GM21529 (cell line): Measurements from ENCODE around the gene WDFY4.

Experiments
- ATAC-seq: cut with Tn5 transposase; IDR thresholded peaks from one replicate; pipeline ENCODE4 v1.9.1; 2021; ENCODE audit not compliant: unreplicated experiment

Gene WDFY4

DNA sequence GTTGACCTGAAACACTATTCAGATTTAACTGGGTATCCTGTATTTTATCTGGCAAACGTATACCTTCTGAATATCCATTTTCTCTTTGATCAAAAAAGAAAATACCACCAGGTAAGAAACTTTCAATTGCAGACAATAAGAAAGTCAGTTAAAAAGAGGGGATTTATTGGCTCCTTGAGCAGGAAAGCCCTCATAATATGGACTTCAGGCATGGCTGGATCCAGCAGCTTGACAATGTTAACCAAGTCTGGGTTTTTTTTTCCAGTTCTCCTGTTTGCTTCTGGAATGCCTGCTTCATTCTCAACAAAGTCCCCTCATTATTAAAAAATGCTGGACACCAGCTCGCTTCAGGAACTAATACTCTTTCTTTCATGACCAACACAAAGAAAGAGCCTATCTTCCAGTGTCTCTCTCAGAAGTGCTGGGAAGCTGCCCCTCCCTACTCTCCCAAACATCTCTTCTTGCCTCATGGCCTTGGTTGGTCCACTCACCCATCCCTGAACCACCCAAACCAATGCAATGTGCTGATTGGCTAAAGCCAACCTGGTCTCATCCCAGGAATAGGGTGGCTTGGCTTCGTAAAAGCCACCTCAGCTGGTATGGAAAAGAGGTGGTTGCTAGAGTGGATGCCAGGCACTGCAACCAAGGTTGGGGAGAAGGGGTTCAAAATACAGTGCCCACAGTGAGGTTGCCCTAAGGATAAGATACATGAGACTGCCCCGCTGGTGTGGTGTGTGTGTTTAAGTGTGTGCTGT is 30.6 kb upstream of the WDFY4 start:
- ATAC-seq = no peak

DNA sequence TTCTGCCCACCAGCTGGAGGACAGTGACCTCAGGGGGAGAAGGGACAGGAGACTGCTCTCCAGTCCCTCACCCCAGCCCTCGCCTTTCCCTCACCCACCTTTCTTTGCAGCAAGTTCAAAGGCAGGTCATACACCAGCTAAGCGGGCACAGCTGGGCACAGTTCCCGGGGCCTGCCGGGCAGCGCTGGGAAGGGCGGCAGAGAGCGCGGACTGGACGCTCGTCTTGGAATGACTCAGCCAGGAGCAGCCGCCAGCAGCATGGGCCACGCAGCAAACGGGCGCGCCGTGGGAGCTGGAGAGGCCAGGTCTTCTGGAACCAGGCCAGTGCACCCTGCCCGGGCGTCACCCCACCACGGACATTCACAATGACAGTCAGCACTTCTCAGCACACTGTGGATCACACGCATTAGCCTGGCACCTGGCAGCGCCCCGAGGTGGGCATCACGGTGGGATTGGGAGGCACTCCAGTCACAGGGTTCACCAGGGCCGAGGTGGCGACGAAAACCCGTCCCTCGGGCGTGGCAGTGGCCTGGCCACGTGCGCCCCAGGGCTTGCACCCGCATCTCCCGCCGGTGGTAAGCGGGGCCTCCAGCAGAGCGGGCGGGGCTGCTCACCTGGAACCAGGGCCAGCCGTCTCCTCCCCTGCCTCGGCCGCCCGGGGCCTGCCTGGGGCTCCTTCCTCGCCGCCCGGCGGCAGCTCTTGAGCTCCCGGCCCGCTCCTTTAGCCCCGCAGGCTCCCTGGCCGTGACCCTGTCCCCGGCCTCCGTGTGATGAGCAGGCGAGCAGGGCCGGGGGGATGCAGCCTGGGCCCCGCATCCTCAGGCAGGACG is 29.0 kb upstream of the WDFY4 start:
- peak; percentile 6 for ATAC-seq

DNA sequence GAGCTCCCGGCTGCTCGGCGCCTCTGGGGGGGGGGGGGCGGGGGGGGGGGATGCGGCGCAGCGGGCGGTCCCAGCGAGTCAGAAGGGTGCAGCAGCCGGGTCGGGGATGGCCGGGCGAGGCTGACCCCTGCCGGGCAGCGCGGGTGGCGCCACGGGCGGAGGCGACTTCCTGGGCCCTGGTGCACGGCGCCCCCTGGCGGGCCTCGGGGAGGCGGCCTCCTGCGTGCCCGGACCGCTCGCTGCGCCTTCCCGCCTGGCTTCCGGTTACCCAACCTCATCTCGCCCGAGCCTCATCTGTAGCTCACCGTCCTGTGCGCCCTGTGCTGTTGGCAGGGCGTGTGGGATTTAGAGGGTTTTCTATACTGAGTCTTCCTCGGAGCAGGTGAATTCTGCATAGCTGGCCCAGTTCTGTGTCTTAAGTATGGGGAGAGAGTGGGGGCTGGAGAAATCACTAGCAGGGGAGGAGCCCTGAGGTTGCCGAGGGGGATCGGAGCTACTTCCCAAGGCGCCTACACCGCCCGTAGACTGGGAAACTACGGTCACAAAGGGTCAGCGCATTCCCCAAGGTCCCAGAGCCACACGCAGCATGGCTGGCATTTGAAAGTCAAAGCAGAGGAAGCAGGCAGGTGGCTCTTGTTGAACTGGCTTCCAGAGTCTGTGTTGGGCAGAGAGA is 28.3 kb upstream of the WDFY4 start:
- ATAC-seq = peak; percentile 86

DNA sequence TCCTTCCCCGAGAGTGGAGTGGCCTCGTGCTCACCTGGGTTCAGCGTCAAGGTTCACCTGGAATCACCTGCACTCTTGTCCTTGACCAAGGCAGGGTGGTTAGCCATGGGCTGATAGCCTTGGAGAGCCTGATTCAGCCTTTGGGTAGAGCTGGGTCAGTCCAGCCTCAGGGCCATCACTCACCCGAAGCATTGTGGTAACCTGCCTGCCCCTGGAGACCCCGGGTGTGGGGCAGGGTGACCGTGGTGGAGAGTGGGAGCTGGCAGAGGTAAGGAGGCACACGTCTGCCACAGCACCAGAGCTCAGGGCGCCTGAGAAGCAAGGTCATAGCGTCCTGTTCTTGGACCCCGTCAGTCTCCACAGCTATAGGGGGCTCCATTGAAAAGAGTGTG is 27.8 kb upstream of the WDFY4 start:
- no peak for ATAC-seq

DNA sequence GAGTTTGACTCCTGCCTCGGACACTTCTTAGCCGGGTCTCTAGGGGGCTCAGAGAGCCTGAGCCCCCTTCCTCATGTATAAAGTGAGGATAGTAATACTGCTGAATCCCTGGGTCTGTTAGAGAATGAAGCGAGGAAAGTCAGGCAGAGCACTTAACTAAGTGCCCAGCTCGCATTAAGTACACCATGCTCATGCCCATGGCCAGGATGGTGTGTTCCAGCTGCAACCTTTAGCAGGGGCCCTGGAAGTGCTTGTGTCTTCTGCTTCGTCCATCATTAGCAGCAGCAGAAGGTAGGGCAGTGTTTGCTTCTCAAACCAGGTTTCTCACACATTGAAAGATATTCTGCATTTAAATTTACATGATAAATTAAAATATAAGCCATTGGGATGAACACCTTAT is 27.3 kb upstream of the WDFY4 start:
- no peak for ATAC-seq

DNA sequence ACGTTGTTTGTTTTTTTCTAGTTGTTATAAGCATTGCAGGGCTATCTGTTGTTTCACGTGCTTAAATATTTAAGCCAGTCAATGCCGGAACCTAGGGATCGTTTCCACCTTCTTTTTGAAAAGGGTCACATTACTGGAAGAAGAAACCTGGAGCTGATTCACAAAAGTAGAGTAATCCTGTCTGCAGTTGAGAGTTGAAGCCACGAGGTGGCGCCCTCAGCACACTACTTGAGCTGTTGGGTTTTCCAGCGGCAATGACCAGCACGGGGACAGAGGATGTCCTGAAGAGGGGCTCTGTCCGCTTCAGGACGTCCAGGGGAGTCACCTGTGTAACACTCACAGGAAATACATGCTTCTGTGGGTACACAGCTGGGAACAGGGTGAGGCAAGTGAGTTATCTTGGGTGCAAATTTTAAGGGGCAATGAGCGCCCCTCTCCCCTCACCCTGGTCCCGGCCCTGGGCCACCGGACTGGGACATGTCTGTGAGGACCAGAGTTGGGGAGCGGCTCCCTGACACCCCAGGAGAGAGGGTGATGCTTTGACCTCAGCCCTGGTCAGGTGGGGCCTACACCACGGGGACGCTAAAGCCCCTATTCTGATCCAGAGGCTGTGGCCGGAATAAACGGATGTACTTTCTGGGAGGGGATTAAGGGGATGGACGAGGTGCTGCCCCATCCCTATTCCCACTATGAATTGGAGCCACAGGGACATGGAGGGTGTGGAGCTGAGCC is 26.3 kb upstream of the WDFY4 start:
- ATAC-seq = no peak

DNA sequence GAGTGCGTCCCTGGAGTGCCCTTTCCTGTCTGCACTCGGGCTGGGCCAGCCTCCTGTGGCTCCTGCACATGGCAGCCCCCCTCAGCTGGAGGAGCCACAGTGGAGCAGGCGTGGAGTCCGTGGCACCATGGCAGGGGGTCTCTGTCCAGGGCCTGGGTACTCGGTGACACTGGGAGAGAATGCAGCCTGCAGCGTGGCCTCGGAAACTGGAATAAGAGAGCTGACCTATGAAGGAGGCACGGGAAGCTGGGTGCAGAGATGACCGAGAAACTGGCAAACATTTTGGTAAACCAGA is 25.8 kb upstream of the WDFY4 start:
- no peak for ATAC-seq

DNA sequence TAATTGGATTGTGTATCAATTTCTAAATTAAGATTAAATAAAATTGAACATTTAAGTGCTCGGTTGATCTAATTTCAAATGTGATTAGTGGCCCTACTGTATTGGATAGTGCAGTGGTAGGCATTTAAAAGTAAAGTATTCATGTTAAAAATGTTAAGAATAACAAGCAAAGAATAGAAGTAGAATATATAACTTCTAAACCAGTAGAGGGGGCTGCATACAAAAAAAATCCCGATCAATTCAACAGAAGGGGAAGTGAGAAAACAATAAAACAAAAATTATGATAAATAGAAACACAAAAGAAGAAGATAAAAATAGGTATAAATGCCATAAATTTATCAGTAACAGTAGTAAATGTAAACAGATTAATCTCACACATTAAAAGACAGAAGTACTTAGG is 24.9 kb upstream of the WDFY4 start:
- no peak for ATAC-seq

DNA sequence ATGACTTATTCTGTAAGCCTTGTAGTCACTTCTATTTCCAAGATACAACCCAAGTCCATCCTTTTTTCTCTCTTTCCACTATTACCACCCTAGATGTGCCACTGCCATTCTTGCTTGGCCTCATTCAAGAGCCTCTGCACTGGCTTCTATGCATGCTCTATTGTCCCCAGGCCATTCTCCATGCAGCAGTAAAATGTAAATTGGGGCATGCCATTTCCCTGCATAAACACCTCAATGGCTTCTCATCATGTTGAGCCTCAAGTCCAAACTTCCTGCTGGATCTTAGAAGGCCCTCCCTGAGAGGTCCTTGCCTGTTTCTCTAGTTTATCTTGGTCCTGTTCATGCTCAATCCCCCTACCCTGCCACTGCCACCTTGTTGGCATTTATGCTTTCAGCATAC is 23.2 kb upstream of the WDFY4 start:
- ATAC-seq = no peak

DNA sequence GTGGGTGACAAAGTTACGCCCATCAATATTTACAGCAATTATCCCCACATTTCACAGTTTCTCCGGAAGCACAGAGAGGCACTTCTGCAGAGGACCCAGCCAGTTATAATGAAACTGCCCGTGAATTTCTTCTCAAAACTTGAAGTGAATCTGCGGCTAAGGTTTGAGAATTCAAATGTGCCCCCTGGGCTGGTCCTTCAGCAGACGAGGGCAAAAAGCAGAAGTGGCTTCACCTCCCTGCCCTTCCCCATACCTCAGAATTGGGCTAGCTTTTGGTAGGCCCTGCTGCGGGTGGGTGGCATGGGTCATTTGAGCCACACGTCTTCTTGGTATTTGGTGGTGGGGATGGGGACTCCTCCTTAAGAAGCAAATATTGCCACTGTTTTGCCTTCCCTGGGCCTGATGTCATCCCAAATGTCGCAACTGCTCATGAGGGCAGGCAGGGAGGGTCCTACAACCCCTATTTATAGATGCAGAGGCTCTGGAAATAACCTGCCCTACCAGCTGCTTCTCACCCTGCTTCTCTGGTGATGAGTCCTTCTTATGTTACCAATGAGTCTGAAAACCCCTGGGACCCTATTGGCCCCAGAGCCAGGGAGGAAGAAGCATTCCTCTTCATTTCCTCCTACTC is 16.6 kb upstream of the WDFY4 start:
- ATAC-seq = peak; percentile 34

DNA sequence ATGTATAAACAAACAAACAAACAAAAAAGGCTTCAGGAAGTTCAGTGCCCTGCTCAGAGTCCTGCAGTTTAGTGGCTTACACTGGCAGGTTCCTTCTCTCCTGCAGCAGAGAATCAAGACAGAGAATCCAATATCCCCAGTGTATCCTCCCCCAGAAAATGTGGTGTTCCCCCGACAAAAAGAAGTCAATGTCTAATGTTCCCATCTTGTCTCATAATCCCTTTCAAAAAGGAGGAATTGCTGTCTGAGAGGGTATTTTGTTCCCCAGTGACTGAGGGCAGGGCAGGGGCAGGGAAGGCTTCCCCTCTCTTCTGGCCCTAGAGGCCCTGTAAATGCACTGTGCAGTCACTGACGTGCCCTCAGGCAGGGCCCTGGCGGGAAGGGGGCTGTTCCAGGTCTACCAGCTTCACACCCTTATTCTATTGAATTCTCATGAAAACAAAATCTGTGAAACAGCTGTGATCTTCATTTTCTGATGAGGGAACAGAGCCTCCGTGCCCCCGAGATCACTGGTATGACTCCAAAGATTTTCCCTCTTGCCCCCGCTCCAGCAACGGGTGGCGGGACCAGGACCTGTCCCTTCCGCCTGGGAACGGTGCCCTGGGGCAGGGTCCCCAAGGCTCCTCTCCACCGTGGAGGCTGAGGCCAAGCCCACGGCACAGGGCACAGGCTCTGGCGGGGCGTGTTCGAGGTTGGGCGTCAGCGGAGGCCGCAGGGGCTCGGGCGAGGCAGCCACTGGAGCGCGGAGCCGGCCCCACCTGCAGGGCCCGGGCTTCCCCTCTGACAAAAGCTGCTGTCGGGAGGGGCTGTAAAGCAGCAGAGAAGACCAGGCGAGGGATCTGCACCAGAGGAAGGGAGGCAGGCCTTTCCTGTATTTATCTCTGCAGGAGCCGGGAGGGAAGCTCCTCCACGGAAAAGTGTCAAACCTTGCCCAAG is 13.4 kb upstream of the WDFY4 start:
- ATAC-seq = peak; percentile 59

DNA sequence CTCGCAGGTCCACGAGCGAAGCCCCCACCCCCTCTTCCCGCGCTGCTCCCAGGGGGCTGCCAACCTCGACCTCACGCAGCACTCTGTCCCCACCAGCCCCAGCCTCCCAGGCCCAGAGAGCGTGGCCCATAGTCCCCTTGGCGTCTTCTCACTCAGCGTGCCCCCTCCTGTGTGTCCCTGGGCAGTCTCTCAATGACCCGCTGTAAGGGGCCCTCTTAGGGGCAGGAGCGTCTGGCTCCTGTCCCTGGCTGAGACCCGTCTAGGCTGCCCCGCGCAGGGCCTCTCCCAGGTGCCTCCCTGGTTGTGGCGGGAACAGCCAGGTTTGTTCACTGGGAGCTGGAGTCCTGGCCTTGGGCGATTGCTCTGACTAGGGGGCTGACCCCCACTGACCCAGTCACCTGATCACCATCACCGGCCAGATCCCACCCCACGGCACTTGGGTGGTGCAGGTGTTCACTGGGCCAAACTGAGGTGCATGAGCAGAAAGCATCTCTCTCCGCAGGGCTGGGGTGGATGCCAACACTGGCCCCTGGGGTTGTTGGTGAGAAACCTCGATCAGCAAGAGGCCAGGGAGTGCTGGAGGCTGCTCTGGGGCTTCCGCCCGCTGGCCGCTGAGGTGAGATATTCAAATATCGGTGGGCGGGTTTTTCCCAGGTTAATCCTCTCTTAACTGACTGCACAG is 12.6 kb upstream of the WDFY4 start:
- peak; percentile 44 for ATAC-seq

DNA sequence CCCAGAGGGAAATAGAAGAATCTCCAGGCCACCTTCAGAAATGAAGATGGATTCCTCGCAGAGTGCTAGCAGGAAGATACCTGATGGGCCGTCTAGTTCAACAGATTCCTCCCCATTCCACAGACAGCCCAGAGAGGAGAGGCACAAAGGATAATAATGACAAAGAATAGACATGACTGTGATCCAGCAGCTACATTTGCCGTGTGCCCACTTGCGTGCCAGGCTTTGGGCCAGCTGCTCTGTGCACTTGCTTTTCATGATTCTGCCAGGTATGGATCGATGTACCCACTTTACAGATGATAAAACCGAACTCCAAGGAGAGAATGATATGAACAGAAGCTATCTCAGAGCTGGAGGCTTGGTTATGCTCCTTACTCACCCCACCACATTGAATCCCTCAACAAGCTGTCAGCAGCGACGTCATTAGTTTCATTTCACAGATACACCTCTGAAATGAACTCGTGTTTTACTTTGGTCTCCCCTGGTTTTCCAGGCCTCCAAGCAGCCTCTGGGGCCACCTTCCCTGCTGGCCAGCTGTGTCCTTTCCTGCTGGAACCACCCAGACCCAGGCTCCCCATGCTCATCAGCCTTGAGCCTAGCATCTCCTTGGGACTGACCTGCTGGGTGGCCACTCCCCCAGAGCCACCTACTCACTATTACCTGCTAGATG is 11.9 kb upstream of the WDFY4 start:
- peak; percentile 20 for ATAC-seq

DNA sequence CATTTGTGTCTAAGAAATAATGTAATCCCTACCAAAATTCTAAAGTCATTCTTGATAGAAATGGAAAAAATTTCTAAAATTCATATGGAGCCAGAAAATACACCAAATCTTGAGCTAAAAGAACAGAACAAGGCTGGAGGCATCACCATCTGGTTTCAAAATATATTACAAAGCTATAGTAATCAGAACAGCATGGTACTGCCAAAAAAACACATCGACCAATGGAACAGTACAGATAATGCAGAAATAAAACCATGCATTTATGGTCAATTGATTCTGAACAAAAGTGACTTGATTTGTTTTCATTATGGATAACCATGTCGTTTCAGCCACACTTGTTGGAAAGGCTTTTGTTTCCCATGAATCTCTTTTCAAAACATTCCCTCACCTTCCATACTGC is 7.0 kb upstream of the WDFY4 start:
- ATAC-seq = no peak

DNA sequence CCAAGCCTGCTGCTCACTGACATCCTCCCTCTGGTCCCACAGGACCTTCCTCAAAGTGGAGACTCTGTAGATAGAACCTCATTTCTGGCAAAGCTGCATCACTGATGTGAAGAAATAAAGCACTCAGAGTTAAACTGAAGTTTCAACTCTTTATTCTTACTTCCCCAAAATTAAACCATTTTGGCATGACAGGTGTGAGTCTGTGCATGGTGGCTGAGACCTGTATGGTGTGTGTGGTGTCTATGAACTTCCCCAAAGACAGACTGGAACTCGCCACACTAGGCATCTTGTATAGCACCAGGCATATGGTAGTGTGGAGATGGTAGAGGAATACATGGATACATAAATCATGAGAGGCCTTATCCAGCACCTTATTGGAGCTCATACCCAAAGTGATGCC is 6.6 kb upstream of the WDFY4 start:
- ATAC-seq = peak; percentile 65

DNA sequence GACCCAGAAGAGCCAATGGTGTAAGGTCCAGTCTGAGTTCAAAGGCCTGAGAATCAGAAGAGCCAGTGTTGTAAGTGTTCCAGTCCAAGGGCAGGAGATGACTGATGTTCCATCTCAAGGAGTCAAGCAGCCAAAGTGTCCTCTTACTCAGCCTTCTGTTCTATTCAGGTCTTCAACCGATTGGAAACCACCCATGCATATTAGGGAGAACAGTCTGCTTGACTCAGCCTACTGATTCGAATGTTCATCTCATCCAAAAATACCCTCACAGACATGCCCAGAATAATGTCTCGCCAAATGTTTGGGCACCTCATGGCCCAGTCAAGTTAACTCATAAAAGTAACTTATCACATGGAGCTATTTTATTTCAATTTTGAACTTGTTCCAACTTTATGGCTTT is 2.9 kb upstream of the WDFY4 start:
- ATAC-seq = no peak

DNA sequence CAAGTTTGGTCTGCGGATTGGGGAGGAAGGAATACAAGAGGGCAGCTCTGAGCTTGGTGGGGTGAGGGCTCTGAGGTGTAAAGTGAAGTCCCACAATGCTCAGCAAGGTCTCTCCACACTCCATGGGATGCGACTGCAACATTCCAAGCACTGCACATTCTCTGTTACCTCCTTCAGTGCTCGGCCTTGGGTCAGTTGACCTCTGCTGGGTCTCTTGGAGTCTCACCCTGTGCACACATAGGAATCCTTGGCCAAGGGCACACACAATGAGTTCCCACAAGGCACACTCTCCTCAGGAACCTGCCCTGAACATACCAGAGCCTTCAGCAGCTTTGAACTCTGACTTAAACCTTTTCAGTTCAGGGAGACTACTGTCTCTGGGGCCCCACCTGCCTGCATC is 2.4 kb upstream of the WDFY4 start:
- ATAC-seq = no peak

DNA sequence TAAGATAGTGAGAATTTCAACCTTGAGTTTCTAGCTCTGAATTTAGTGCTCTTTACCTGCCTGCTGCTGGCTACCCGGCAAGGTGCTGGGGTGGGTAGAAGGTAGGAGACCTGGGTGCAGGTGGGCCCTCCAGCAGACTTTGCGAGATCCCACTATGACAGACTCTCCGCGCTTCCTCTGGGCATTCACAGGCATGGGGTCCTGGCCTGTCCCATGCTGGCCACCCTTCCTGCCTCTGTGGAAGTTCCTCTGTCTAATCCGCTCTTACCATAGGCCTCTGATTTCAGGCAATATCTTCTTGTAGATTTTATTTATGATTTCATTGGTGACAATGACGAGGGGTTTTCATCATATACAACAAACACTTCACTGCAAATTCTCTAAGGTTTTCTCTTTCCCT is 1.2 kb upstream of the WDFY4 start:
- ATAC-seq = no peak

DNA sequence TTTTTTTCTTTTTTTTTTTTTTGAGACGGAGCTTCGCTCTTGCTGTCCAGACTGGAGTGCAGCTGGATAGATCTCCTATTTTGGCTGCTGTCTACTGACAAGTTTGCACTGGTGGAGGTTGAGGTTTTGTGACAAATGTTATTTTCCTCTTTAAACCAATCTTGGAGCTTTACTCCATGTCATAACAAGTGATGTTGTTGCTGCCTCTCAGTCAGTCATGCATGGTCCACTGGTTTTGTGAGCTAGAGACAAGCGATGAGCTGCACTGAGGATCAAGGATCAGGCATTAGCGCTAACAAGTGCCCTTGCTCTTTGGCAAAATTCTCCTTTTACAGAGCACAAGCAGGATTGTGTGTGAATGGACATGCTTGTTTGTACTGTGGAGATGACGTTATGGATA is 805 bp upstream of the WDFY4 start:
- peak; percentile 25 for ATAC-seq
